H1 (cell line): ENCODE results near the gene MARK1.

Source experiments
- CTCF ChIP-seq, 3 experiments: IDR thresholded peaks; 1 replicate in 2 of 3; 2 replicates in 1 of 3; pipeline versions ENCODE4 v1.5.1 to v1.6.1; 2011; ENCODE audit warnings: low read length in 3 of 3, mild to moderate bottlenecking in 3 of 3, inconsistent platforms in 2 of 3, low read depth in 1 of 3, moderate library complexity in 1 of 3; ENCODE audit not compliant: insufficient read depth in 1 of 3; ENCODE audit errors: control extremely low read depth in 1 of 3
- EP300 ChIP-seq, 2 experiments: IDR thresholded peaks; 1 replicate in 1 of 2; 2 replicates in 1 of 2; pipeline ENCODE4 v1.6.1; 2011 to 2012; ENCODE audit warnings: low read depth in 2 of 2, low read length in 2 of 2, mild to moderate bottlenecking in 2 of 2, borderline replicate concordance in 1 of 2, inconsistent platforms in 1 of 2, moderate library complexity in 1 of 2
- POLR2A ChIP-seq, 2 experiments: IDR thresholded peaks; 1 replicate in 1 of 2; 2 replicates in 1 of 2; pipeline ENCODE4 v1.6.1; 2011; ENCODE audit warnings: low read depth in 2 of 2, low read length in 2 of 2, mild to moderate bottlenecking in 2 of 2; ENCODE audit errors: control extremely low read depth in 1 of 2
- RAD21 ChIP-seq, 2 experiments: IDR thresholded peaks in 1 of 2; conservative IDR thresholded peaks in 1 of 2; 2 replicates each; pipeline ENCODE4 v1.6.1; 2011; ENCODE audit warnings: low read depth in 2 of 2, low read length in 2 of 2, improper control_type of control experiment in 1 of 2, inconsistent platforms in 1 of 2, mild to moderate bottlenecking in 1 of 2, moderate library complexity in 1 of 2
- SIX5 ChIP-seq: IDR thresholded peaks from 2 replicates; pipeline ENCODE4 v1.6.1; 2011; ENCODE audit warnings: mild to moderate bottlenecking, low read depth, low read length
- SP1 ChIP-seq: IDR thresholded peaks from 2 replicates; pipeline ENCODE4 v1.6.1; 2011; ENCODE audit warnings: low read depth, low read length

GRCh38 chr1:220511785-220512184, 16.2 kb upstream of the MARK1 start:
- TF ChIP-seq CTCF (IDR thresholded peaks at IDR 0.05; ENCODE audit: control extremely low read depth in 1 of 3, insufficient read depth in 1 of 3, low read depth in 1 of 3, low read length in 3 of 3) (peak; percentile 36 to 67 (median 63); a peak in 3 of 4 replicates), RAD21 (IDR thresholded peaks at IDR 0.05 in 1 of 2, conservative IDR thresholded peaks at IDR 0.05 in 1 of 2; ENCODE audit: low read depth in 2 of 2, low read length in 2 of 2) (peak; percentile 43 to 64), SIX5 (no peak), SP1 (no peak), EP300 (IDR thresholded peaks at IDR 0.05; ENCODE audit: borderline replicate concordance in 1 of 2, low read depth in 2 of 2, low read length in 2 of 2) (no peak), POLR2A (IDR thresholded peaks at IDR 0.05; ENCODE audit: control extremely low read depth in 1 of 2, low read depth in 2 of 2, low read length in 2 of 2) (no peak)
